Endothelial cell of umbilical vein (primary cell): Measurements from ENCODE around the gene ADH5. TPM values are rescaled to one million over a fixed set of nuclear protein-coding genes. Genes with fewer than 3 reads are reported as not detected.

Experiments
- BruUV-seq: library from RNA; stranded (reverse); fragments of 400-500 nt; replicated peaks from 2 replicates; lab custom pipeline; 2021; lab: Mats Ljungman, UMichigan
- CTCF ChIA-PET: fragments of 300-600, 350-600 bp; sonication (Branson Sonifier 250); formaldehyde crosslinking; loops from one replicate; lab custom pipeline; 2021; ENCODE audit warnings: antibody characterized with exemption, inconsistent platforms; lab: Charles Lee
- POLR2A ChIA-PET: fragments of 300-600, 350-600 bp; sonication (Branson Sonifier 250); formaldehyde crosslinking; loops from one replicate; lab custom pipeline; 2021; ENCODE audit warnings: antibody characterized with exemption, inconsistent platforms; lab: Charles Lee
- DNase-seq: peaks from one replicate; pipeline ENCODE4 v3.0.0-alpha.2; 2011; ENCODE audit warnings: low read depth, low spot score
- FAIRE-seq: peaks from 2 replicates; lab custom pipeline; 2011; peaks lifted over from hg19 to GRCh38; lab: Jason Lieb, UNC
- H2AFZ ChIP-seq: 2 replicates; pipeline ENCODE4 v1.6.0; 2012; ENCODE audit warnings: low read depth, low read length, control low read depth, inconsistent platforms
- H3K27ac ChIP-seq: 2 replicates; pipeline ENCODE4 v1.5.1; 2011; ENCODE audit warnings: low read depth, mild to moderate bottlenecking, control low read depth, low read length, moderate library complexity; ENCODE audit not compliant: insufficient read depth
- H3K27me3 ChIP-seq, 2 experiments: 2 replicates each; pipeline versions ENCODE4 v1.6.0 to v1.6.1; 2011; ENCODE audit warnings: low read length in 2 of 2, mixed read lengths in 1 of 2; ENCODE audit not compliant: control insufficient read depth in 2 of 2, insufficient read depth in 2 of 2
- H3K36me3 ChIP-seq, 2 experiments: 2 replicates in 1 of 2; 3 replicates in 1 of 2; pipeline ENCODE4 v1.5.1; 2011; ENCODE audit warnings: low read length in 2 of 2, mild to moderate bottlenecking in 1 of 2, moderate library complexity in 1 of 2; ENCODE audit not compliant: control insufficient read depth in 2 of 2, insufficient read depth in 2 of 2; ENCODE audit errors: extremely low read depth in 1 of 2
- H3K4me1 ChIP-seq: 3 replicates; pipeline ENCODE4 v1.5.1; 2011; ENCODE audit warnings: mild to moderate bottlenecking, low read length; ENCODE audit not compliant: control insufficient read depth, insufficient read depth; ENCODE audit errors: extremely low read depth
- H3K4me2 ChIP-seq: 2 replicates; pipeline ENCODE4 v1.6.1; 2011; ENCODE audit warnings: low read length, control low read depth, mixed read lengths; ENCODE audit not compliant: insufficient read depth
- H3K4me3 ChIP-seq, 3 experiments: fragments of 200-600 bp in 1 of 3; sonication (generic), shearing (Covaris generic) in 1 of 3; replicated peaks in 1 of 3; 2 replicates each; pipeline ENCODE4 v1.5.1; 2011 to 2016; ENCODE audit warnings: control low read depth in 3 of 3, low read length in 3 of 3, mild to moderate bottlenecking in 2 of 3, inconsistent platforms in 1 of 3, low read depth in 1 of 3, moderate library complexity in 1 of 3; ENCODE audit not compliant: insufficient read depth in 1 of 3
- H3K79me2 ChIP-seq: 2 replicates; pipeline ENCODE4 v1.6.0; 2012; ENCODE audit warnings: low read length, inconsistent platforms; ENCODE audit not compliant: control insufficient read depth, insufficient read depth
- H3K9ac ChIP-seq: replicated peaks from 2 replicates; pipeline ENCODE3; 2011; ENCODE audit warnings: low read length, control low read depth; ENCODE audit not compliant: insufficient read depth; ENCODE audit errors: extremely low read depth
- H3K9me1 ChIP-seq: replicated peaks from 3 replicates; pipeline ENCODE4 v1.6.0; 2011; ENCODE audit warnings: mild to moderate bottlenecking, low read length; ENCODE audit not compliant: control insufficient read depth, insufficient read depth; ENCODE audit errors: extremely low read depth
- H3K9me3 ChIP-seq: replicated peaks from 2 replicates; pipeline ENCODE4 v1.5.1; 2012; ENCODE audit warnings: low read length, inconsistent platforms; ENCODE audit not compliant: control insufficient read depth, insufficient read depth
- H4K20me1 ChIP-seq: replicated peaks from 2 replicates; pipeline ENCODE3; 2011; ENCODE audit warnings: mild to moderate bottlenecking, low read length; ENCODE audit not compliant: control insufficient read depth, insufficient read depth; ENCODE audit errors: extremely low read depth
- EZH2 ChIP-seq: IDR thresholded peaks from 2 replicates; pipeline ENCODE4 v1.6.1; 2012; ENCODE audit warnings: borderline replicate concordance, low read depth, mild to moderate bottlenecking, moderate library complexity, low read length, inconsistent platforms; ENCODE audit not compliant: severe bottlenecking
- FOS ChIP-seq: IDR thresholded peaks from 2 replicates; pipeline ENCODE4 v1.6.1; 2011; ENCODE audit warnings: mild to moderate bottlenecking, low read length, moderate library complexity, borderline replicate concordance; ENCODE audit not compliant: insufficient read depth
- GATA2 ChIP-seq: IDR thresholded peaks from 2 replicates; pipeline ENCODE4 v1.7.0; 2011; ENCODE audit warnings: low read depth, mild to moderate bottlenecking, moderate library complexity, mixed read lengths, low read length; ENCODE audit not compliant: insufficient read length, insufficient read depth
- JUN ChIP-seq: IDR thresholded peaks from 2 replicates; pipeline ENCODE4 v1.6.1; 2011; ENCODE audit warnings: borderline replicate concordance, low read depth; ENCODE audit not compliant: insufficient read length, insufficient read depth
- MYC ChIP-seq: IDR thresholded peaks from one replicate; pipeline ENCODE4 v1.6.1; 2011; ENCODE audit warnings: mild to moderate bottlenecking, low read depth, low read length
- POLR2A ChIP-seq: IDR thresholded peaks from 2 replicates; pipeline ENCODE4 v1.6.1; 2012; ENCODE audit warnings: low read depth, mild to moderate bottlenecking, control low read depth, low read length
- POLR2AphosphoS5 ChIP-seq: IDR thresholded peaks from 2 replicates; pipeline ENCODE4 v1.6.1; 2012; ENCODE audit warnings: low read depth, mild to moderate bottlenecking, control low read depth, low read length, moderate library complexity; ENCODE audit not compliant: insufficient read depth
- dilution Hi-C: fragments of 300-500 bp; cut with MboI; formaldehyde crosslinking; loops from one replicate; pipeline ENCODE4 v1.15.0; 2019; ENCODE audit warnings: low sequenced_read_pairs; ENCODE audit not compliant: extremely low pct_ligation_motif_present
- intact Hi-C: fragments of 100-400 bp; cut with micrococcal nuclease; formaldehyde crosslinking; loops from one replicate; pipeline ENCODE4 v1.10.0; 2022
- polyA plus RNA-seq, 4 experiments: library from polyadenylated mRNA; depleted of rRNA in 3 of 4; stranded (reverse) in 3 of 4; unstranded in 1 of 4; fragments of >200 nt; gene quantifications; 2 replicates each; pipeline versions ENCODE4 v1.2.1 to v1.2.3, GENCODE V29; 2011 to 2012; ENCODE audit warnings: missing spikeins in 1 of 4
- total RNA-seq: library from RNA; stranded (reverse); gene quantifications from 2 replicates; pipeline ENCODE4 v1.2.3, GENCODE V29; 2021
- TF ChIP-seq, protein P1 (sequence below): IDR thresholded peaks from 2 replicates; pipeline ENCODE4 v1.6.1; 2011; ENCODE audit not compliant: insufficient read depth, insufficient read length
- TF ChIP-seq, protein P2 (sequence below), 2 donors: IDR thresholded peaks; 1 replicate in 1 of 2; 2 replicates in 1 of 2; pipeline ENCODE4 v1.5.1; 2011; ENCODE audit warnings: low read length in 2 of 2, mild to moderate bottlenecking in 2 of 2, moderate library complexity in 2 of 2, control low read depth in 1 of 2, inconsistent platforms in 1 of 2, low read depth in 1 of 2; ENCODE audit not compliant: insufficient read depth in 1 of 2; ENCODE audit errors: extremely low read depth in 1 of 2

The ADH5 gene
- total and polyA plus RNA-seq, 2 donors (not counting 3 experiments of a cell fraction or from before 2014, with no cell fraction given), result 89.2 to 101 TPM

DNA sequence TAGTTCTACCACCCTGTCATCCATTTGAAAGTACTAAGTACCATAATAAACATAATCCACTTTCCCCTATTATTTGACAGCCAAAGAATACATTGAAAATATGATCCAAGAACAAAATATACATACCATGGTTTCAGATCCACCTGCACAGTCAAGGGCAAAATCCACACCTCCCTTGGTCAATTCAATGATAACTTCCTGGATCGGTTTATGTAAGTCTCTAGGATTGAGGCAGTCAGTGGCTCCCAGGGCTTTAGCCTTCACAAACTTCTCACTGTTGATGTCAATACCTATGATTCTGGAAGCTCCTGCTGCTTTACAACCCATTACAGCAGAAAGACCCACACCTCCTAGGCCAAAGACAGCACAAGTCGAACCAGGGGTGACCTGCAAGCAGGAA is 42.8 kb upstream of the ADH5 start:
- dilution Hi-C loops, result no loop called here
- H2AFZ ChIP-seq, result no peak overlapping the region
- H3K36me3 ChIP-seq, result no peaks in the 10 kb centered on the region
- CTCF ChIA-PET, result interaction anchor here (1.1 kb wide), 1 partner anchor 10 kb away, joined by 3 read pairs; no protein-coding TSS in a partner anchor
- TF ChIP-seq GATA2, result no peak
- TF ChIP-seq MYC, result no peak
- no peak for TF ChIP-seq POLR2A
- no peak for TF ChIP-seq POLR2AphosphoS5
- no peak for TF ChIP-seq FOS
- TF ChIP-seq, protein P1, sequence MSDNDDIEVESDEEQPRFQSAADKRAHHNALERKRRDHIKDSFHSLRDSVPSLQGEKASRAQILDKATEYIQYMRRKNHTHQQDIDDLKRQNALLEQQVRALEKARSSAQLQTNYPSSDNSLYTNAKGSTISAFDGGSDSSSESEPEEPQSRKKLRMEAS, result no peak
- no peak for TF ChIP-seq EZH2
- no peak for TF ChIP-seq JUN
- TF ChIP-seq, protein P2, sequence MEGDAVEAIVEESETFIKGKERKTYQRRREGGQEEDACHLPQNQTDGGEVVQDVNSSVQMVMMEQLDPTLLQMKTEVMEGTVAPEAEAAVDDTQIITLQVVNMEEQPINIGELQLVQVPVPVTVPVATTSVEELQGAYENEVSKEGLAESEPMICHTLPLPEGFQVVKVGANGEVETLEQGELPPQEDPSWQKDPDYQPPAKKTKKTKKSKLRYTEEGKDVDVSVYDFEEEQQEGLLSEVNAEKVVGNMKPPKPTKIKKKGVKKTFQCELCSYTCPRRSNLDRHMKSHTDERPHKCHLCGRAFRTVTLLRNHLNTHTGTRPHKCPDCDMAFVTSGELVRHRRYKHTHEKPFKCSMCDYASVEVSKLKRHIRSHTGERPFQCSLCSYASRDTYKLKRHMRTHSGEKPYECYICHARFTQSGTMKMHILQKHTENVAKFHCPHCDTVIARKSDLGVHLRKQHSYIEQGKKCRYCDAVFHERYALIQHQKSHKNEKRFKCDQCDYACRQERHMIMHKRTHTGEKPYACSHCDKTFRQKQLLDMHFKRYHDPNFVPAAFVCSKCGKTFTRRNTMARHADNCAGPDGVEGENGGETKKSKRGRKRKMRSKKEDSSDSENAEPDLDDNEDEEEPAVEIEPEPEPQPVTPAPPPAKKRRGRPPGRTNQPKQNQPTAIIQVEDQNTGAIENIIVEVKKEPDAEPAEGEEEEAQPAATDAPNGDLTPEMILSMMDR (IDR thresholded peaks at IDR 0.05; ENCODE audit: extremely low read depth in 1 of 2, insufficient read depth in 1 of 2, low read depth in 1 of 2, low read length in 2 of 2), result no peak
- BruUV-seq, result no TSS peak
- POLR2A ChIA-PET, result no interaction called here
- intact Hi-C loops, result no loop called here
- H3K4me3 ChIP-seq, result no peak overlapping the region
- DNase-seq, result no peak
- H4K20me1 ChIP-seq, result no peaks in the 10 kb centered on the region
- H3K27ac ChIP-seq, result no peak overlapping the region
- H3K4me2 ChIP-seq, result no peak overlapping the region
- H3K9ac ChIP-seq, result no peak overlapping the region
- H3K79me2 ChIP-seq, result no peaks in the 10 kb centered on the region
- H3K9me3 ChIP-seq, result no peaks in the 10 kb centered on the region
- FAIRE-seq, result no peak
- no peaks in the 10 kb centered on the region for H3K4me1 ChIP-seq
- H3K27me3 ChIP-seq, result no peaks in the 10 kb centered on the region
- H3K9me1 ChIP-seq, result peaks cover 3% of the 10 kb centered on the region
